Adipose tissue (tissue), 3 donors: Measurements from ENCODE around the gene TMEM242. TPM values are rescaled to one million over a fixed set of nuclear protein-coding genes. Genes with fewer than 3 reads are reported as not detected.
"Not testable (repeated sequence)": the region's sequence is repeated elsewhere in the genome, so short reads cannot be mapped to it uniquely, and the experiment has no call there.

Experiments
- H3K27ac ChIP-seq: one replicate; pipeline ENCODE4 v1.5.1; 2013; ENCODE audit warnings: low read depth, low read length
- WGBS, 3 donors: extraction: QIAGEN DNeasy Blood & Tissue Kit; methylation state at CpG; one replicate each; pipeline ENCODE4 v1.1.7; 2013; 5-methylcytosine and 5-hydroxymethylcytosine counted together
- polyA plus RNA-seq, 3 donors: library from polyadenylated mRNA; stranded (reverse); fragments of 200-250 nt; gene quantifications; one replicate each; pipeline ENCODE4 v1.2.3, GENCODE V29; 2013
- donor health status: healthy with polysubstance abuse.
- donor health status: Bipolar disorder and iron deficiency.
- donor health status: healthy.

Gene TMEM242
- polyA plus RNA-seq, result 1 to 10 TPM; 3.9 to 4.8 (median 3.9) TPM

- 0% methylated on average over 42 of the region's 42 CpGs for WGBS, 3 donors
- H3K27ac ChIP-seq, result peak within 1 kb of the TSS; percentile 62
Measured at GRCh38 chr6:157323255-157323965, at the start of gene TMEM242. TMEM242 (minus strand) TSS chr6:157323519; CDS start chr6:157323499, 20 bp downstream.

- no peak overlapping the region for H3K27ac ChIP-seq
- 89 to 93% (median 91%) methylated on average over 10 of the region's 10 CpGs for WGBS, 3 donors
Measured at GRCh38 chr6:157372501-157373280, 49.4 kb upstream of the TMEM242 start.

GRCh38 chr6:157370755-157371154 is 47.4 kb upstream of the TMEM242 start:
- H3K27ac ChIP-seq, result no peak overlapping the region
- 81 to 100% (median 93%) methylated on average over 1 of the region's 1 CpG for WGBS, 3 donors

DNA sequence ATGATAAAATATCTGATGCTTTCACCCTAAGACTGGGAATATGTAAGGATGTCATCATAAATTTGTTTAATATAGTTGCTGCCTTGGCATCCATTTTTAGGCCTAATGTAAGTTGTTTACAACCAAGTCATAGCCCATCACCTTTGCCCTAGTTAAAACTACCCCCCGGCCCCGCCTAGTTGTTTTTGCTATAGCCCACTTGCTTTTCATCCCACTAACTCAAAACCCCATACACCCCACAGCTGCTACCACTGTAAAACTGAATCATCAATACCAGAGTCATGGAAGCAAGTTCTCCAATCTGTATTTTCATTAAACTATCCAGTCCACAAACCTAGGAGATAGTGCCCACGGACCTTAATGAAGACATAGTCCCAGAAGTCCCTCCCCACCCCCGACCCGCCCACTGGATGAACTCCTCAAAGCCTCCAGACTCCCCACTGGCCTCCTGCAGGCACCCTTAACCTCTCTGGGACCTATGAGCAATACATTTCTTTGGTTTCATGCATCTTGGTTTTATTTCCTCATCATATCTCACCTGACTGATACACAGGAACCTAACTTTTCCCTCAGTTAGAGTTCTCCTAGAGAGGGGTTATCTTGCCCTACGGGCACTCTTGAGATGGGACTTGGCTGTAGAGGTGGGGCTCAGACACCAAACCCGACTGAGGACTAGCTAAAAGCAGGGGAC is 45.2 kb upstream of the TMEM242 start:
- WGBS, 3 donors, result 80 to 86% (median 83%) methylated on average over 7 of the region's 7 CpGs
- no peak overlapping the region for H3K27ac ChIP-seq

DNA sequence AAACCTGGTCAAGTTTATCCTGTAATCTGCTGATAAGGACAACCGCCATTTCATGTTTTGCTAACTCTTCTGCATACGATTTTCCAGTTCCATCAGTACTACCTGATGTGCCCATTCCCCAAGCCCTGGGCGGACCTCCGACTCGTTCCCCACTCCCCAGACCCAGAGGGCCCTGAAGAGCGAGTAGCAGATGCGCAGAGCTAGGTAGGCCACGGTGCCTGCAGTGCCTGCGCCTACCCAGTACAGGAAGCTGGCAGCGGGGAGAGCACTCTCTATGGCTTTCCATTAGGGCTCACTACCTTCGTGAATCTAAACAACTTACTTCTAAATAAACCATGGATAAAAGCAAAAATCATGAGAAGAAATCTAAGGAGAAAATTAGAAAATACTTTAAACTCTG is 43.3 kb upstream of the TMEM242 start:
- WGBS, 3 donors, result 85 to 93% (median 90%) methylated on average over 11 of the region's 11 CpGs
- H3K27ac ChIP-seq, result no peak overlapping the region

DNA sequence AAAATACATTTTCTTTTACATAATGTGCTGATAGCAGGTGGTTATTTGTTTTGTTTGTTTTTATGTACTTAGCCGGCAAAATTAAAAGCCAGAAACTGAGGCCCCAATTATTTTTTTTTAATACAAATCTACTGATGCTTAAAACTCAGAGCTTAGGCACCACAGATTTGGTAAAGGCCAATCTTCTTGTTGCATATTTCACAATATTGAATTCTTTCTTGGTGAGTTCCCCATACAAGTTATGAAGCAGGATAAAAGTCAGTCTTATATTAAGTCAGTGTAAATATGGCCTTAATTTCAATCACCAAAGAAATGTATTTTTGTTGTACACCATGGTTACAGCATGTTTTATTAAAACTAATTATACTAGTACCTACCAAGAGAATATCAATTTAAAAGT is 41.4 kb upstream of the TMEM242 start:
- H3K27ac ChIP-seq, result no peak overlapping the region
- WGBS, 3 donors, result 97 to 100% (median 100%) methylated on average over 1 of the region's 1 CpG

GRCh38 chr6:157361886-157362285 is 38.6 kb upstream of the TMEM242 start:
- 50 to 69% (median 60%) methylated on average over 3 of the region's 3 CpGs for WGBS, 3 donors
- no peak overlapping the region for H3K27ac ChIP-seq

- WGBS, 3 donors, result 75 to 87% (median 82%) methylated on average over 8 of the region's 8 CpGs
- no peak overlapping the region for H3K27ac ChIP-seq
Measured at GRCh38 chr6:157358287-157358686, 35.0 kb upstream of the TMEM242 start.

DNA sequence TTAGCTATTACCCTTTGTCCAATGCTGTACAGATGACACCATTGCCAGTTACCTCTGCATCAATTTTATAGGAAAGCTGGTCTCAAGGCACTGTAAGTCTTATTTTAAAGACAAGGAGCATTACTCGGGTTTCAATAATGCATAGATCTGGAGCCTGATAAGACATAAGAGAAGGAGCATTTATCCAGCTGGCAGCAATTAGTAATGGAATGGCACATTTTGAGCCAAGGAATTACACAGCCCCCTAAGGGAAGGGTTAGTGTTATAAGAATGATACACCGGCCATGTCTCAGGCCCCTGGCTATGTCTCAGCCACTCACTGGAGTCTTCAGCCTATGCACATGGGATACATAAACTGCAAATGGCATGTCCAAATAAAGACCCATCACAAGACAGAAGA is 23.1 kb upstream of the TMEM242 start:
- whole genome bisulfite sequencing, 3 donors, result 75 to 87% (median 84%) methylated on average over 2 of the region's 2 CpGs
- no peak overlapping the region for H3K27ac ChIP-seq

- 40 to 73% (median 59%) methylated on average over 4 of the region's 4 CpGs for WGBS, 3 donors
- H3K27ac ChIP-seq, result no peak overlapping the region
Measured at GRCh38 chr6:157343732-157344131, 20.4 kb upstream of the TMEM242 start.

DNA sequence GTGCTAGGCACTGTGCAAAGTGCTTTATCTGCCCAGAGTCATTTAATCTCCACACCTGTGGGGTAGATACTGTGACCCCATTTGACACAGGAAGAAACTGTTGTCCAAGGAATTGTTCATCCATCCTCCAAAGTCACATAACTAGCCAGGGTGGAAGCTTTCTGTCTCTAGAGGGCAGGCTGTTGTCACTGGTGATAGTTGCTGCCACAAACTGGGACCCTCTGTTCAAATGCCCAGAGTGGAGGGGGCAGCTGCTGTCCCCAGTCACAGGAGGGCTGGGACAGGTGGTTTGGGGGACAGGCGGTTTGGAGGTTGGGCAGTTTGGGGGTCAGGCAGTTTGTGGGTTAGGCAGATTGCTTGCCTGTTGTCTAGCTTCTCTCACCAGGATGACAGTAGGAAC is 16.1 kb upstream of the TMEM242 start:
- no peak overlapping the region for H3K27ac ChIP-seq
- 63 to 100% (median 84%) methylated on average over 1 of the region's 1 CpG for WGBS, 3 donors

GRCh38 chr6:157337751-157338150 is 14.4 kb upstream of the TMEM242 start:
- no peak overlapping the region for H3K27ac ChIP-seq

DNA sequence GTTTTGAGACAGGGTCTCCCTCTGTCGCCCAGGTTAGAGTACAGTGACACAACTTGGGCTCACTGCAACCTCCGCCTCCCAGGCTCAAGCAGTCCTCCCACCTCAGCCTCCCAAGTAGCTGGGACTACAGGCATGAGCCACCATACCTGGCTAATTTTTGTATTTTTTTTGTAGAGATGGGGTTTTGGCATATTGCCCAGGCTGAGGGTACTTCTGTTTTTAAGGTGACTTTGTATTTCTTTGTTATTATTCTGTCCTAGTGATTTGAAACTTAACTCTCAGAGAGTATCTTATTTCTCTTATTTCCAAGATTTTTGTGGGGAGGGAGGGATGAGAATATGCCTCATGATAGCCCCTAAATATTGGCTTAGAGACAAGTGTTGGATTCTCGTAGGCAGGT is 14.0 kb upstream of the TMEM242 start:
- 71 to 77% (median 76%) methylated on average over 3 of the region's 3 CpGs for WGBS, 3 donors
- not testable (repeated sequence) for H3K27ac ChIP-seq

More at GRCh38 chr6:157337751-157338150, 14.4 kb upstream of the TMEM242 start:
- WGBS, 3 donors, result 56 to 87% (median 62%) methylated on average over 2 of the region's 2 CpGs

- no peak overlapping the region for H3K27ac ChIP-seq
- 40 to 68% (median 67%) methylated on average over 6 of the region's 6 CpGs for WGBS, 3 donors
Measured at GRCh38 chr6:157335829-157336228, 12.5 kb upstream of the TMEM242 start.

DNA sequence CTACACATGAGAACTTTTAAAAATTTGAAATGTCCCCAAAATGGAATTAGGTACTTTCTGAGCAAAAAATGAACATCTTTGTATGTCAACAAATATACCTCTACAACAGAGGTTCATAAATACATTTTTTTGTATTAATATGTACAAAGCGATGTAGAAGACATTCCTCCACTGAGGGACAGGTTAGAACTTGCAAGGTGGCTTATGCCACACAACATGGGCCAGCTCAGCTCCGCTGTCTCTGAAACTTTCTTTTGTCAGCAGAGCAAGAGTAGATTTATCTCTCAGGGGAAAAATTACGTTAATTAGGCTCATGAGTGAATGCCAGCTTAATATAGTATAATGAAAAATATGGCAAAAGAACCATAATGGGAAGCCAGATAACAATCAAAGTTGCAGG is 10.6 kb upstream of the TMEM242 start:
- 79 to 87% (median 81%) methylated on average over 3 of the region's 3 CpGs for WGBS, 3 donors

GRCh38 chr6:157333537-157333936 is 10.2 kb upstream of the TMEM242 start:
- 80 to 85% (median 83%) methylated on average over 4 of the region's 4 CpGs for WGBS, 3 donors
- no peak overlapping the region for H3K27ac ChIP-seq

More for the DNA sequence above, 10.6 kb upstream of the TMEM242 start:
- no peak overlapping the region for H3K27ac ChIP-seq

GRCh38 chr6:157332813-157333212 is 9.5 kb upstream of the TMEM242 start:
- WGBS, 3 donors, result 60 to 84% (median 72%) methylated on average over 7 of the region's 7 CpGs

GRCh38 chr6:157330831-157331230 is 7.5 kb upstream of the TMEM242 start:
- WGBS, 3 donors, result 66 to 72% (median 67%) methylated on average over 2 of the region's 2 CpGs
- H3K27ac ChIP-seq, result no peak overlapping the region

More at GRCh38 chr6:157332813-157333212, 9.5 kb upstream of the TMEM242 start:
- H3K27ac ChIP-seq, result no peak overlapping the region

- H3K27ac ChIP-seq, result no peak overlapping the region
Measured at GRCh38 chr6:157329829-157330228, 6.5 kb upstream of the TMEM242 start.

More at GRCh38 chr6:157329829-157330228, 6.5 kb upstream of the TMEM242 start:
- WGBS, 3 donors, result 67 to 83% (median 71%) methylated on average over 1 of the region's 1 CpG
